Bronchial epithelial cell (primary cell): ENCODE measurements around the gene GLMP. TPM values are rescaled to one million over a fixed set of nuclear protein-coding genes. Genes with fewer than 3 reads are reported as not detected.

ENCODE experiments used
- DNase-seq: peaks from one replicate; pipeline ENCODE4 v3.0.0-alpha.2; 2010; ENCODE audit warnings: low read depth
- FAIRE-seq: peaks from 2 replicates; lab custom pipeline; 2011; peaks lifted over from hg19 to GRCh38; lab: Jason Lieb, UNC
- H3K27me3 ChIP-seq: 2 replicates; pipeline ENCODE4 v1.5.1; 2011; ENCODE audit warnings: low read length; ENCODE audit not compliant: control insufficient read depth, insufficient read depth
- H3K36me3 ChIP-seq: 2 replicates; pipeline ENCODE4 v1.5.1; 2011; ENCODE audit warnings: low read length; ENCODE audit not compliant: control insufficient read depth, insufficient read depth
- H3K4me3 ChIP-seq: 2 replicates; pipeline ENCODE4 v1.5.1; 2011; ENCODE audit warnings: mild to moderate bottlenecking, low read depth, low read length, control low read depth
- total RNA-seq: library from RNA; depleted of rRNA; stranded (reverse); fragments of >200 nt; gene quantifications from 2 replicates; pipeline ENCODE4 v1.2.1, GENCODE V29; 2014
- TF ChIP-seq, protein P1 (sequence below): IDR thresholded peaks from 2 replicates; pipeline ENCODE4 v1.5.1; 2011; ENCODE audit warnings: mild to moderate bottlenecking, moderate library complexity, low read length, control low read depth, inconsistent platforms; ENCODE audit not compliant: insufficient read depth, severe bottlenecking

The GLMP gene
- total RNA-seq, 1 donor from 2014 or later = 34.2 TPM

DNA sequence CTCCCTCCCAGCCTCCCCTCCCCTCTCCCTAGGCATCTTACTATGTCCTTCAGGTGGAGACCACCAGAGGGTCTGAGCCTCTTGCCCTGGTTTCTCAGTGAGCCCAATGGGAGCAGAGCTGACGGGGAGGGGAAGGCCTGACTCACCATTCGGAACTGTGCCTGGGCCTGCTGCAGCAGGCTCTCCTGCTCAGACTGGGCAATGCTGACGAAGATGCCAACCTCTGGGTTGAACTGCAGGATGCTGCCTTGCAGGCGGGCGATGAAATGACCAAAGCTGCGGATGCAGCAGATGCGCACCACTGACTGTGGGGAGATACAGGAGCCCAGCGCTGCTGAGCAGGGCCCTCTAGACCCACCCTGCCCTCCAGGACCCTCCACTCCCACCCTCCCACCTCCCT lies 36.6 kb downstream of the GLMP start:
- H3K4me3 ChIP-seq = no peak overlapping the region
- H3K27me3 ChIP-seq = no peaks in the 10 kb centered on the region
- TF ChIP-seq, protein P1, sequence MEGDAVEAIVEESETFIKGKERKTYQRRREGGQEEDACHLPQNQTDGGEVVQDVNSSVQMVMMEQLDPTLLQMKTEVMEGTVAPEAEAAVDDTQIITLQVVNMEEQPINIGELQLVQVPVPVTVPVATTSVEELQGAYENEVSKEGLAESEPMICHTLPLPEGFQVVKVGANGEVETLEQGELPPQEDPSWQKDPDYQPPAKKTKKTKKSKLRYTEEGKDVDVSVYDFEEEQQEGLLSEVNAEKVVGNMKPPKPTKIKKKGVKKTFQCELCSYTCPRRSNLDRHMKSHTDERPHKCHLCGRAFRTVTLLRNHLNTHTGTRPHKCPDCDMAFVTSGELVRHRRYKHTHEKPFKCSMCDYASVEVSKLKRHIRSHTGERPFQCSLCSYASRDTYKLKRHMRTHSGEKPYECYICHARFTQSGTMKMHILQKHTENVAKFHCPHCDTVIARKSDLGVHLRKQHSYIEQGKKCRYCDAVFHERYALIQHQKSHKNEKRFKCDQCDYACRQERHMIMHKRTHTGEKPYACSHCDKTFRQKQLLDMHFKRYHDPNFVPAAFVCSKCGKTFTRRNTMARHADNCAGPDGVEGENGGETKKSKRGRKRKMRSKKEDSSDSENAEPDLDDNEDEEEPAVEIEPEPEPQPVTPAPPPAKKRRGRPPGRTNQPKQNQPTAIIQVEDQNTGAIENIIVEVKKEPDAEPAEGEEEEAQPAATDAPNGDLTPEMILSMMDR = no peak
- H3K36me3 ChIP-seq = peaks cover 40% of the 10 kb centered on the region
- FAIRE-seq = no peak
- DNase-seq = peak; percentile 86

DNA sequence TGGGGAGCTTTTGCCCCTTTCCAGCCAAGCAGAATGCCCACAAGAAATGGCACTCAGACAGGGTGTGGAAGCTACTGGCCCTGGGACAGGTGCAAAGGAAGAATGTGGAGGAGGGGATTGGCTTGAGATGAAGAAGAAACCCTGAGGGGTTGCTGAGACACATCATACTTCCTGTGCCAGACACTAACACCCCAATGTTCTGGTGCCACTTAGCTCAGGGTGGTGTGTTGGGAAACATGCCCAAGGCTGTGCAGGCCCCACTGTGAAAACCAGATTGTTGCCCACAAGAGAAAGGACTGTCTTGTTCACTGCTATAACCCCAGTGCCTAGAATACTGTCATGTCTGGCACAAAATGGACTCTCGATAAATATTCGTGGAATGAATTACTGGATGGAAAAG lies 37.8 kb downstream of the GLMP start:
- DNase-seq = no peak
- TF ChIP-seq, protein P1 = no peak
- Histone ChIP-seq H3K4me3 (no peak overlapping the region), H3K27me3 (no peaks in the 10 kb centered on the region), H3K36me3 (peaks cover 47% of the 10 kb centered on the region)
- FAIRE-seq = no peak

DNA sequence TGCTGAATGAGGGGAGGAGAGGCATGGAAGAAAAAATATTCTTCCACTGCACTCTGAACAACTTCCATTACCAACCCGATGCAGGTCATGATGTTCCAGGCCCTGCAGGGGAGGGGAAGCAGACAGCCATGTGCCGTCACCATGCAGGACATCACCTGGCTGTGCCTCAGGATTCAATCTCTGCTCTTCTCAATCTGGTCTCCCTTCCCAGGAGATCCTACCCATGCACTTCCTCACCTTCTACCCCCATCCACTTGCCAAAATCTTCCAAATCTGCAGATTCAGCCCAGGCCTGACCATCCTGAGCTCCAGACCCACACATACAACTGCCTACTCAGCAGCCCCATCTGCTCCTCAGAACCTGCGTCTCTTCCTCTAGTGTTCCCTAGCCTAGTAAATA lies 41.8 kb downstream of the GLMP start:
- TF ChIP-seq, protein P1 = no peak
- DNase-seq (no peak), FAIRE-seq (peak; percentile 55)
- peaks cover 50% of the 10 kb centered on the region for H3K36me3 ChIP-seq
- no peak overlapping the region for H3K4me3 ChIP-seq
- H3K27me3 ChIP-seq = no peaks in the 10 kb centered on the region

DNA sequence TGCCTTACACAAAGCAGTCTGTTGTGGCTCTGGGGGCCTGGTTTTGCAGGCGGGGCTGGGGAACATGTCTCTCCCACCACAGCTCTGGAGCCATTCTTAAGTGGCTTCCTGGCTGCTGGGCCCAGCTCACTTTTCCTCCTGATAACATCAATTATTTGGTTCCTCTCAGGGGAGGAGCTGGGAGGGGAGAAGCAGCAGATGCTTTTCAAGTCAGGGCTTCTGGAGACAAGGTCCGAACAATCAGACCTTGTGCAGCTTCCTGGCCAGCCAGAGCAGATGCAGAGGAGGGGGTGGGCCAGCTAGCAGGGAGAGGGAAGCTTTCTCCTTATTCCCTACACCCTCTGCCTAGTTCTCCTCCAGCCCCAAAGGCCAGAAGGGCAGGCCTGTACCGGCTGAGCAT lies 44.0 kb downstream of the GLMP start:
- Histone ChIP-seq H3K27me3 (no peaks in the 10 kb centered on the region), H3K4me3 (no peak overlapping the region), H3K36me3 (peaks cover 38% of the 10 kb centered on the region)
- DNase-seq = no peak
- TF ChIP-seq, protein P1 = no peak
- FAIRE-seq = no peak

DNA sequence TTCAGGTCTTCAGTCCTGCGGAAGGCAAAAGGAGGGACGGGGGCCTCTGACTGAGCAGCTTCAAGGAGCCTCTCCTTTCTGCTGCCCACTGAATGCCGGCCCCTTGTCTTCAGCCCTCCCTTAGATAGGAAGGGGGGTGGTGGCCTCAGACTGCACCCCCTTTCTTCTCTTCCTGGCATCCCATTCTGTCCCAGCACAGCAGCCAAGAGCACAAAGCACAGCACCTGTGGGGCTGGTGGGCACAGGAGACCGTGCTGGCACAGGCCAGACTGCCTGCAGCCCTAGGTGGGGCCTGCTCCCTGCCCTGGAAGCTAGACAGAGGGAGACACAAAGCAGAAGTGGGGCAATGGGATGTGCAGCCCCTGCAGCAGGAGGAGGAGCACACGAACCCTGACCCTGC lies 45.9 kb downstream of the GLMP start:
- TF ChIP-seq, protein P1 = no peak
- no peak overlapping the region for H3K4me3 ChIP-seq
- DNase-seq (no peak), FAIRE-seq (no peak)
- H3K36me3 ChIP-seq = peaks cover 36% of the 10 kb centered on the region
- H3K27me3 ChIP-seq = no peaks in the 10 kb centered on the region

DNA sequence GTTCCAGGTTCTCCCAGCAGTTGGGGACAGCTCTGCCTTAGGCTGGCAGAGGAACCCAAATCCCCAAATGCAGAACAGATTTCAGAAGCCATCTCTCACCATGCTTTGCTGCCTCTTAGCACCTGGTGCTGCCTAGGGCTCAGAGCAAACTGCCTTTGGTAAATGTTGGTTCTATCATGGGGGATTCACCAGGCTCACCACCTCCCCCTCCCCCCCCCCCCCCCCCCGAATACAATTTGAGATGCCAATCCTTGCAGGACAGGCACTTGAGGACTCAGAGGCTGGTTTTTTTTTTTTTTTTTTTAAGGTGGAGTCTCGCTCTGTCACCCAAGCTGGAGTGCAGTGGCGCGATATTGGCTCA lies 47.2 kb downstream of the GLMP start:
- FAIRE-seq (no peak), DNase-seq (no peak)
- Histone ChIP-seq H3K36me3 (peaks cover 30% of the 10 kb centered on the region), H3K27me3 (no peaks in the 10 kb centered on the region), H3K4me3 (no peak overlapping the region)
- TF ChIP-seq, protein P1 = no peak
